DOHH2 (cell line): ENCODE results near the gene RNLS.

Source experiments
- H3F3A ChIP-seq: fragments of 200-600 bp; sonication (generic), shearing (Covaris generic); 2 replicates; pipeline ENCODE4 v1.6.0; 2016; ENCODE audit warnings: antibody characterized with exemption, mild to moderate bottlenecking; ENCODE audit not compliant: control insufficient read depth, insufficient read depth
- H3K27ac ChIP-seq: fragments of 200-600 bp; sonication (generic); 2 replicates; pipeline ENCODE4 v1.5.1; 2014; ENCODE audit warnings: low read depth, mild to moderate bottlenecking, low read length, moderate library complexity
- H3K27me3 ChIP-seq: fragments of 200-600 bp; sonication (generic); 2 replicates; pipeline ENCODE4 v1.6.1; 2014; ENCODE audit warnings: mild to moderate bottlenecking, low read length, mixed read lengths; ENCODE audit not compliant: control insufficient read depth
- H3K36me3 ChIP-seq: fragments of 200-600 bp; sonication (generic); 2 replicates; pipeline ENCODE4 v1.6.1; 2014; ENCODE audit warnings: mild to moderate bottlenecking, low read length, moderate library complexity, mixed read lengths; ENCODE audit not compliant: control insufficient read depth
- H3K4me1 ChIP-seq: fragments of 200-600 bp; sonication (generic); 2 replicates; pipeline ENCODE4 v1.6.1; 2014; ENCODE audit warnings: mild to moderate bottlenecking, low read length, mixed read lengths; ENCODE audit not compliant: control insufficient read depth
- H3K4me2 ChIP-seq: fragments of 200-600 bp; sonication (generic); 2 replicates; pipeline ENCODE4 v1.6.0; 2014; ENCODE audit warnings: mild to moderate bottlenecking, low read length, moderate library complexity
- H3K4me3 ChIP-seq: fragments of 200-600 bp; sonication (generic); 2 replicates; pipeline ENCODE4 v1.5.1; 2014; ENCODE audit warnings: mild to moderate bottlenecking, low read length, mixed read lengths
- H3K79me2 ChIP-seq: fragments of 200-600 bp; sonication (generic); 2 replicates; pipeline ENCODE4 v1.6.1; 2014; ENCODE audit warnings: mild to moderate bottlenecking, low read length, mixed read lengths; ENCODE audit not compliant: control insufficient read depth
- H3K9me2 ChIP-seq: fragments of 200-600 bp; sonication (generic); replicated peaks from 2 replicates; pipeline ENCODE4 v1.6.1; 2014; ENCODE audit warnings: mild to moderate bottlenecking, low read length, mixed read lengths; ENCODE audit not compliant: control insufficient read depth
- H3K9me3 ChIP-seq: fragments of 200-600 bp; sonication (generic); 2 replicates; pipeline ENCODE4 v1.6.1; 2014; ENCODE audit warnings: antibody characterized with exemption, low read length, mixed read lengths; ENCODE audit not compliant: control insufficient read depth, insufficient read depth
- H4K20me1 ChIP-seq: fragments of 200-600 bp; sonication (generic); 2 replicates; pipeline ENCODE4 v1.6.0; 2014; ENCODE audit warnings: low read depth, mild to moderate bottlenecking, antibody characterized with exemption, low read length, moderate library complexity; ENCODE audit not compliant: control insufficient read depth, insufficient read depth
- EZH2phosphoT487 ChIP-seq: fragments of 200-600 bp; sonication (generic); IDR thresholded peaks from 2 replicates; pipeline ENCODE4 v1.6.1; 2017; ENCODE audit warnings: borderline replicate concordance, mild to moderate bottlenecking, antibody characterized with exemption, low read length, moderate library complexity, mixed read lengths
- TF ChIP-seq, protein P1 (sequence below): fragments of 200-600 bp; sonication (generic); IDR thresholded peaks from one replicate; pipeline ENCODE4 v1.5.1; 2014; ENCODE audit warnings: antibody characterized with exemption, mild to moderate bottlenecking, low read depth, low read length; ENCODE audit not compliant: poor library complexity, severe bottlenecking

Gene RNLS

DNA sequence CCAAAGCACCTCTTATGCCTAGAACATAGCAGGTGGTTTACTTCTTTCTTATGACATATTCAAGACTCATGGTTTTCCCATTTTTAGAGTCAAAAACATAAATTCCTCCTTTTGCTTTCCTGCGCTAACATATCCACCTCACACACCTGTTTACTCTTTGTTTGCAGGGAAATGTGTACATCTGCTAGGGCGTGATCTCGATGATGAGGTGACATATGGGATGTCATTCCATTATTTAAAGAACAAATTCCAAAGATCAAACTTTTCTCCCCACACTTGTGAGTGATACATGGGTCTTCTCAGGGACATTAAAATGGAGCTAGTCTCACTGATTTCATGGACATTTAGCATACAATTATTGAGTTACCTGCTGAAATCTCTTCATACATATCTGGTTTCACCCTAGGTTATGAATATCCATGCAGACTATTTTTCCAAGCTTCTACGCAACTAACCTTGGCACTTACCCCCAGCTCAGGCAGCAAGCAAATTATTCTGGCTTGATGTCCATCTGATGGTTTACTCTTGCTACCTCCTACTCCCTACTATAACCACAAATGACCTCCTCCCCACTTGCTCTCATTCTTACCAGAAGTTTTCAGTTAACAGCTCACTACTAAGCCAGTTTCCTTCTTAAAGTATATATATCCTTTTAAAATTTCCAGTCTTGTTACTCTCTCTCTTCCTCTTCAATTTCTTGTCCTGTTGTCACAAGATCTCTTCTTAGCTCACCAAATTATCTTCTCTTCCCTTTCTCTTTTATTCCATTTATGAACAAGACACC is 208.5 kb downstream of the RNLS start:
- no peak overlapping the region for H3K4me2 ChIP-seq
- H3K36me3 ChIP-seq = no peaks in the 10 kb centered on the region
- H4K20me1 ChIP-seq = no peaks in the 10 kb centered on the region
- H3K27ac ChIP-seq = no peak overlapping the region
- peaks cover 26% of the 10 kb centered on the region for H3K4me1 ChIP-seq
- H3K9me2 ChIP-seq = no peaks in the 10 kb centered on the region
- no peak overlapping the region for H3K4me3 ChIP-seq
- no peaks in the 10 kb centered on the region for H3F3A ChIP-seq
- TF ChIP-seq EZH2phosphoT487 = no peak
- TF ChIP-seq, protein P1, sequence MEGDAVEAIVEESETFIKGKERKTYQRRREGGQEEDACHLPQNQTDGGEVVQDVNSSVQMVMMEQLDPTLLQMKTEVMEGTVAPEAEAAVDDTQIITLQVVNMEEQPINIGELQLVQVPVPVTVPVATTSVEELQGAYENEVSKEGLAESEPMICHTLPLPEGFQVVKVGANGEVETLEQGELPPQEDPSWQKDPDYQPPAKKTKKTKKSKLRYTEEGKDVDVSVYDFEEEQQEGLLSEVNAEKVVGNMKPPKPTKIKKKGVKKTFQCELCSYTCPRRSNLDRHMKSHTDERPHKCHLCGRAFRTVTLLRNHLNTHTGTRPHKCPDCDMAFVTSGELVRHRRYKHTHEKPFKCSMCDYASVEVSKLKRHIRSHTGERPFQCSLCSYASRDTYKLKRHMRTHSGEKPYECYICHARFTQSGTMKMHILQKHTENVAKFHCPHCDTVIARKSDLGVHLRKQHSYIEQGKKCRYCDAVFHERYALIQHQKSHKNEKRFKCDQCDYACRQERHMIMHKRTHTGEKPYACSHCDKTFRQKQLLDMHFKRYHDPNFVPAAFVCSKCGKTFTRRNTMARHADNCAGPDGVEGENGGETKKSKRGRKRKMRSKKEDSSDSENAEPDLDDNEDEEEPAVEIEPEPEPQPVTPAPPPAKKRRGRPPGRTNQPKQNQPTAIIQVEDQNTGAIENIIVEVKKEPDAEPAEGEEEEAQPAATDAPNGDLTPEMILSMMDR = no peak
- no peaks in the 10 kb centered on the region for H3K79me2 ChIP-seq
- no peaks in the 10 kb centered on the region for H3K9me3 ChIP-seq
- H3K27me3 ChIP-seq = no peaks in the 10 kb centered on the region

DNA sequence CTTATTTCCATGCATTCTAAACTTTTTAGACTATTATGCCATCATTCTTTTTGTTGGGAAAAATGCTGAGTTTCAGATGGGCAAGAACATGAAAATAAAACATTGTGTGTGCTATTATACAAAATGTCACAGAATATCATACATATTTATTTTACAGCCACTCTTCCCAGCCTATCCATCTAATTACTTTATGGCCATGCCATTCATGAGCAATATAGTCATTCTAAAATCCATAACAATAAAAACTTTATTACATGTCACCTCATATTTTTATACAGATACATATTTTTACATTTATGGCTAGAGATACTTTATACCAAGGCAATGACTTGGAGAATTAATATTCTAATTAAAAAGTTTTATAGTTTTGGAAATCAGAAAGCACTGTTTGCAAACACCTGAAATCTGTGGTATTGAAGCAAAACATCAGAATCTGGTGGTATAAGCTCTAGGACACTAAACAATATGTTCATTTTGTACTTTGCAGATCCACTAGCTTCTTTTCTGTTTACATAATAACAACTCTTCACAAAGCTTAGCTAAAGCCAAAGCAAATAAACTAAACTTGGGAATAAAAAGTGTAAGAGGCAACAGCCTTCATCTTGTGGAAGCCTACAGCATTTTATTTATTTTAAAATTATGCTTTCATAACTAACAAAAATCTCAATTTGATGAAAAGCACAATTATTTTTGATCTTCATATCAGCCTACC is 210.1 kb downstream of the RNLS start:
- H3K4me2 ChIP-seq = no peak overlapping the region
- H3K4me3 ChIP-seq = no peak overlapping the region
- no peaks in the 10 kb centered on the region for H3K79me2 ChIP-seq
- H3K4me1 ChIP-seq = peaks cover 26% of the 10 kb centered on the region
- H3K36me3 ChIP-seq = no peaks in the 10 kb centered on the region
- no peaks in the 10 kb centered on the region for H4K20me1 ChIP-seq
- H3K9me3 ChIP-seq = no peaks in the 10 kb centered on the region
- no peak overlapping the region for H3K27ac ChIP-seq
- no peaks in the 10 kb centered on the region for H3K9me2 ChIP-seq
- no peak for TF ChIP-seq EZH2phosphoT487
- TF ChIP-seq, protein P1 = no peak
- H3K27me3 ChIP-seq = no peaks in the 10 kb centered on the region
- no peaks in the 10 kb centered on the region for H3F3A ChIP-seq

DNA sequence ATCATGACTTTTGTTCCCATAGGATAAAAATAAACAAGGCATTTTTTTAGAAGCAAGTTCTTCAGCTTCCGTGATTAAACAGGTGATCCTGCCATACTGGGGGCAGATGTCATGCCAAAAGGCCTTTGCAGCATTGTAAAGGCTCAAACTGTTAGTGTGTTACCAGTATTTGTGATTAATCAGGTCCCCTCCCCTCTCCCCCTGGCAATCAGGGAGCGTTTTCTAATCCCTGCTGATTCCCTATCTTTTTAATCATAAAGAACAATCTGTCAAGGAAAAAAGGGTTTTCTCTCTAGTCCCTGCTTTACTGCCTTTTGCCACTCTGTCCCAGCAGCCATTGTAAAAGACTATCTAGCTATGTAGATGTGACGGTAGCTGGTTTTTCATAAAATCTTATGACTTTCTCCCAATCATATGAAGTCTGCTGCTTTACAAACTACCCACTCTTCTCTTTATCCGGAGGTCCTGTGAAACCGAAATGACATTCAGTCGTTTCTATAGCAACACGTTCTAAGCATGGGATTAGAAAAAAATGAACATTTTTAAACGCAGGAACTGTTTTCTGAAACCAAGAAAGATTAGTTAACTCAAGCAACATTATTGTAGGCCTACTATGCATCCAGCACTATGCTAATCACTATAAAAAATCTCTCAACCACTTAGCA is 210.9 kb downstream of the RNLS start:
- no peaks in the 10 kb centered on the region for H3F3A ChIP-seq
- H3K27me3 ChIP-seq = no peaks in the 10 kb centered on the region
- TF ChIP-seq, protein P1 = no peak
- TF ChIP-seq EZH2phosphoT487 = no peak
- peaks cover 24% of the 10 kb centered on the region for H3K4me1 ChIP-seq
- H3K9me2 ChIP-seq = no peaks in the 10 kb centered on the region
- H3K4me3 ChIP-seq = no peak overlapping the region
- no peaks in the 10 kb centered on the region for H3K79me2 ChIP-seq
- H3K9me3 ChIP-seq = no peaks in the 10 kb centered on the region; the same call in 1 of the 2 replicates
- no peak overlapping the region for H3K4me2 ChIP-seq
- no peaks in the 10 kb centered on the region for H4K20me1 ChIP-seq
- no peak overlapping the region for H3K27ac ChIP-seq
- H3K36me3 ChIP-seq = no peaks in the 10 kb centered on the region
